ENCODE data around the gene NELFA.

The NELFA gene

GRCh38 chr4:2006367-2006766 is 2.4 kb downstream of the NELFA start:
- TF ChIP-seq USF1 (IDR thresholded peaks at IDR 0.05) (no peak), FOXM1 (IDR thresholded peaks at IDR 0.05; ENCODE audit: borderline replicate concordance, low read depth) (no peak)

GRCh38 chr4:1998296-1998695 is 10.5 kb downstream of the NELFA start:
- 0 out of 2 replicates have a peak, but pooled peaks have one; percentile 6 for TF ChIP-seq CEBPB (IDR thresholded peaks at IDR 0.05)
- peak; percentile 49; the same call in 1 of the 2 replicates for TF ChIP-seq TEAD4 (IDR thresholded peaks at IDR 0.05)
- no peak for TF ChIP-seq MAX (IDR thresholded peaks at IDR 0.05)
- 0 out of 2 replicates have a peak, but pooled peaks have one; percentile 23 for TF ChIP-seq USF1 (IDR thresholded peaks at IDR 0.05)
- TF ChIP-seq EGR1 (IDR thresholded peaks at IDR 0.05): no peak
- no peak for TF ChIP-seq FOXM1 (IDR thresholded peaks at IDR 0.05; ENCODE audit: borderline replicate concordance, low read depth)
- peak; percentile 26 for TF ChIP-seq RAD21 (IDR thresholded peaks at IDR 0.05; ENCODE audit: low read depth)
- no peak for TF ChIP-seq YY1 (IDR thresholded peaks at IDR 0.05; ENCODE audit: low read depth)
- no peak for TF ChIP-seq NFIC (IDR thresholded peaks at IDR 0.05)
- no peak for TF ChIP-seq ZBTB7A (IDR thresholded peaks at IDR 0.05; ENCODE audit: low read depth)
- TF ChIP-seq EP300 (IDR thresholded peaks at IDR 0.05; ENCODE audit: borderline replicate concordance): peak; percentile 44; the same call in 1 of the 2 replicates
- no peak for TF ChIP-seq CREB1 (IDR thresholded peaks at IDR 0.05; ENCODE audit: low read depth)
- 0 out of 2 replicates have a peak, but pooled peaks have one; percentile 36 for TF ChIP-seq TCF12 (IDR thresholded peaks at IDR 0.05; ENCODE audit: low read depth)
- no peak for TF ChIP-seq TAF1 (IDR thresholded peaks at IDR 0.05; ENCODE audit: low read depth)

- TF ChIP-seq REST (IDR thresholded peaks at IDR 0.05; ENCODE audit: low read depth): no peak
- TF ChIP-seq ZBTB7A (IDR thresholded peaks at IDR 0.05; ENCODE audit: low read depth): no peak
- TF ChIP-seq TCF12 (IDR thresholded peaks at IDR 0.05; ENCODE audit: low read depth): no peak
- no peak for TF ChIP-seq MAX (IDR thresholded peaks at IDR 0.05)
- TF ChIP-seq YY1 (IDR thresholded peaks at IDR 0.05; ENCODE audit: low read depth): no peak
Observed at GRCh38 chr4:1997712-1998111, 11.1 kb downstream of the NELFA start.

- TF ChIP-seq EGR1 (IDR thresholded peaks at IDR 0.05) (no peak), TCF12 (IDR thresholded peaks at IDR 0.05; ENCODE audit: low read depth) (no peak), CEBPB (IDR thresholded peaks at IDR 0.05) (no peak), YY1 (IDR thresholded peaks at IDR 0.05; ENCODE audit: low read depth) (no peak), USF1 (IDR thresholded peaks at IDR 0.05) (no peak), CREB1 (IDR thresholded peaks at IDR 0.05; ENCODE audit: low read depth) (no peak), TEAD4 (IDR thresholded peaks at IDR 0.05) (no peak), RAD21 (IDR thresholded peaks at IDR 0.05; ENCODE audit: low read depth) (no peak), NFIC (IDR thresholded peaks at IDR 0.05) (no peak), EP300 (IDR thresholded peaks at IDR 0.05; ENCODE audit: borderline replicate concordance) (no peak), MAX (IDR thresholded peaks at IDR 0.05) (no peak), REST (IDR thresholded peaks at IDR 0.05; ENCODE audit: low read depth) (no peak), TAF1 (IDR thresholded peaks at IDR 0.05; ENCODE audit: low read depth) (no peak), ZBTB7A (IDR thresholded peaks at IDR 0.05; ENCODE audit: low read depth) (no peak), FOXM1 (IDR thresholded peaks at IDR 0.05; ENCODE audit: borderline replicate concordance, low read depth) (no peak)
Observed at GRCh38 chr4:1996866-1997611, 11.7 kb downstream of the NELFA start.

GRCh38 chr4:1994938-1995337 is 13.8 kb downstream of the NELFA start:
- TF ChIP-seq MAX (IDR thresholded peaks at IDR 0.05): no peak
- no peak for TF ChIP-seq TCF12 (IDR thresholded peaks at IDR 0.05; ENCODE audit: low read depth)
- TF ChIP-seq TAF1 (IDR thresholded peaks at IDR 0.05; ENCODE audit: low read depth): no peak
- TF ChIP-seq EGR1 (IDR thresholded peaks at IDR 0.05): no peak
- no peak for TF ChIP-seq CEBPB (IDR thresholded peaks at IDR 0.05)
- no peak for TF ChIP-seq FOXM1 (IDR thresholded peaks at IDR 0.05; ENCODE audit: borderline replicate concordance, low read depth)
